C4-2B (cell line): ENCODE data around the gene TUBGCP6.
A peak's percentile ranks its signal among the peaks of the same experiment; 100 is the strongest.
"Not testable (repeated sequence)": the region's sequence is repeated elsewhere in the genome, so short reads cannot be mapped to it uniquely, and the experiment has no call there.

Experiments used
- H3K27ac ChIP-seq: fragments of 450-650 bp; 2 replicates; pipeline ENCODE4 v1.5.1; 2017
- ZFX ChIP-seq: fragments of 450-650 bp; IDR thresholded peaks from 2 replicates; pipeline ENCODE4 v1.6.1; 2017
- TF ChIP-seq, protein P1 (sequence below): fragments of 450-650 bp; conservative IDR thresholded peaks from 2 replicates; pipeline ENCODE4 v1.5.1; 2017; ENCODE audit warnings: mild to moderate bottlenecking

Gene TUBGCP6

DNA sequence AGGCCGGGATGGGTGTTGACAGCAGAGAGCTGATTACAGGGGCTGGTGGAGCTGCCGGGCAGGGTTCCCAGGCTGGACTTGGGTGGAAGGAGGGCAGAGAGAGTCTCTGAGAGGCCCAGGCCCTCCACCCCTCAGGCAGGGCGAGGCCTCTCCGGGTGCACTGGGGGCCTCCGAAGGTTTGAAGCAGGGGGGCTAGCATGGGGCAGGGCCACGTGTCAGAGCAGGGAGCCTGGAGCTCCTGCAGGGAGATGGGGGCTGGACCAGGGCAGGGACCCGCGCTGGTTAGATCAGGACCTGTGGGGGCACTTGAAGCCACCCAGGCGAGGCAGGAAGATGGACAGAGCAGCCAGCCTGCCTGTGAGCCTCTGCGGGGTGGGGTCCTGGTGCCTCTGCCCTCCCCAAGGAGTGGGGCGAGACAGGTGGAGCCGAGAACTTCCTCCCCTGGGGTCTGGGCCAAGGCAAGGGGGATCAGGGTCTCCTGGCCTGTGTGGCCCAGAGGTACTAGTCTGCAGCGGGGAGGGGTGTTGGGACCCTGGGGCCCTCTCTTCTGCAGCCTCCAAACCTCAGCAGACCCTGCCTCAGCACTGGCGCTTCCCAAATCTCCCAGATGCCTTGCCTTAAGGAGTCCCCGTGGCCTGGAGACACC, 73.4 kb downstream of the TUBGCP6 start:
- TF ChIP-seq, protein P1, sequence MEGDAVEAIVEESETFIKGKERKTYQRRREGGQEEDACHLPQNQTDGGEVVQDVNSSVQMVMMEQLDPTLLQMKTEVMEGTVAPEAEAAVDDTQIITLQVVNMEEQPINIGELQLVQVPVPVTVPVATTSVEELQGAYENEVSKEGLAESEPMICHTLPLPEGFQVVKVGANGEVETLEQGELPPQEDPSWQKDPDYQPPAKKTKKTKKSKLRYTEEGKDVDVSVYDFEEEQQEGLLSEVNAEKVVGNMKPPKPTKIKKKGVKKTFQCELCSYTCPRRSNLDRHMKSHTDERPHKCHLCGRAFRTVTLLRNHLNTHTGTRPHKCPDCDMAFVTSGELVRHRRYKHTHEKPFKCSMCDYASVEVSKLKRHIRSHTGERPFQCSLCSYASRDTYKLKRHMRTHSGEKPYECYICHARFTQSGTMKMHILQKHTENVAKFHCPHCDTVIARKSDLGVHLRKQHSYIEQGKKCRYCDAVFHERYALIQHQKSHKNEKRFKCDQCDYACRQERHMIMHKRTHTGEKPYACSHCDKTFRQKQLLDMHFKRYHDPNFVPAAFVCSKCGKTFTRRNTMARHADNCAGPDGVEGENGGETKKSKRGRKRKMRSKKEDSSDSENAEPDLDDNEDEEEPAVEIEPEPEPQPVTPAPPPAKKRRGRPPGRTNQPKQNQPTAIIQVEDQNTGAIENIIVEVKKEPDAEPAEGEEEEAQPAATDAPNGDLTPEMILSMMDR, result no peak
- no peak for TF ChIP-seq ZFX
- H3K27ac ChIP-seq, result no peak overlapping the region; the same call in 1 of the 2 replicates

DNA sequence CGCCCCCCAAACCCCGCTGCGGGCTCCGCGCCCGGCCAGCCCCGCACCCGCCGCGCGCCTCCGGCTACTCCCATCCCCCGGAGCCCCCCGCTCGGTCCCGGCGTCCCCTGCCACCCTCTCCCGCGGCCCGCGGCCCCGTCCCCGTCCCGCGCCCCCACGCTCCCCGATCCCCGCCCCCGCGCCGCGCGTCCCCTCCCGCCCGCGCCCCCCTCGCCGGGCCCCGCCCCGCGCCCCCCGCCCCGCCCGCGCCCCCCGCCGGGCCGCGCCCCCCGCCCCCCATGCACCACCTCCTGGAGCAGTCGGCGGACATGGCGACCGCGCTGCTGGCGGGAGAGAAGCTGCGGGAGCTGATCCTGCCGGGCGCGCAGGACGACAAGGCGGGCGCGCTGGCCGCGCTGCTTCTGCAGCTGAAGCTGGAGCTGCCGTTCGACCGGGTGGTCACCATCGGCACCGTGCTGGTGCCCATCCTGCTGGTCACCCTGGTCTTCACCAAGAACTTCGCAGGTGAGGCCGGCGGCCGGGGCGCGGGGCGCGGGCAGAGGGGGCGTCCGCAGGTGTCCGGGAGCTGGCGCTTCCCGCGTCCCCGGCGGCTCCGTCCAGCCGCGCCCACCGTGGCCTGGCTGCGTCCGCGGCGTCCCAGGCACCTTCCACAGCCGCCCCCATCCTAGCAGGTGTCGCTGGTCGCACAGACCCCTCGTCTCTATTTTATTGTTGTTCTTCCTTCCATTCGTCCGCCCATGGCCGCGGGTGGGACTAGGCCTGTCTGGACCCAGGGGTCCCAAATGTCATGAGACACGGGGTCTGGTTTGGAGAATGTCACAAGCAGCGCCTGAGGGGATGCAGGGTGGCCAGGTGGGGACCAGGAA, 74.1 kb downstream of the TUBGCP6 start, which contains the start of gene PANX2:
TSS of gene PANX2 (plus strand) at position 279 of the 866 bp plus-strand sequence. CDS start at position 279, 0 bp downstream.
- TF ChIP-seq, protein P1, result no peak
- TF ChIP-seq ZFX, result no peak
- peak within 1 kb of the TSS; percentile 83 for H3K27ac ChIP-seq

DNA sequence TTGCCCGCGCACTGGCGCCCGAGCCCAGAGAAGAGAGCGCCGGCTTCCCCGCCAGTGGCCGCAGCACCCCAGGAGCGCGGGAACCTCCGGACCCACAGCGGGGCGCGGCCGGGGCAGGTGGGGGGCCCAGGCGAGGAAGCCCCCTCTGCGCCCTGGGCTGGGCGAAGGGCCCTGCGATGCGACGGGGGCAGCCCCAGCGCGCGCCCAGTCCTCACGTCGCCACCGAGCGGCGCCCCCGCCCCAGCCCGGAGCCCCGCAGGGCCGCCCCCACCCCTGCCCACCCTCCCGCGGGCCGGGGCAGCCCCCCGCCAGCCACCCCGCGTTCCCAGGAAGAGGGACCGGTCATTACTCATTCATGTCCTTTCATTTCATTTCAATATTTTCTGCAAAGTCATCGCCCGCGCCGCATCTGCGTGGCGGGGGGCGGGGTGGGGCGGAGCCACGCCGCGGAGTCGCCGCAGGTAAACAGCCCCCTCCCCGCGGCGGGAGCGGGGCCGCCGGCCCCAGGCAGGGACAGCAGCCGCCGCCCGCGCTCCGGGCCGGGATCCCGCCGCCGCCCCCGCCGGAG, 75.0 kb downstream of the TUBGCP6 start:
- H3K27ac ChIP-seq, result peak overlapping the region; percentile 83
- no peak for TF ChIP-seq ZFX
- TF ChIP-seq, protein P1, result no peak

DNA sequence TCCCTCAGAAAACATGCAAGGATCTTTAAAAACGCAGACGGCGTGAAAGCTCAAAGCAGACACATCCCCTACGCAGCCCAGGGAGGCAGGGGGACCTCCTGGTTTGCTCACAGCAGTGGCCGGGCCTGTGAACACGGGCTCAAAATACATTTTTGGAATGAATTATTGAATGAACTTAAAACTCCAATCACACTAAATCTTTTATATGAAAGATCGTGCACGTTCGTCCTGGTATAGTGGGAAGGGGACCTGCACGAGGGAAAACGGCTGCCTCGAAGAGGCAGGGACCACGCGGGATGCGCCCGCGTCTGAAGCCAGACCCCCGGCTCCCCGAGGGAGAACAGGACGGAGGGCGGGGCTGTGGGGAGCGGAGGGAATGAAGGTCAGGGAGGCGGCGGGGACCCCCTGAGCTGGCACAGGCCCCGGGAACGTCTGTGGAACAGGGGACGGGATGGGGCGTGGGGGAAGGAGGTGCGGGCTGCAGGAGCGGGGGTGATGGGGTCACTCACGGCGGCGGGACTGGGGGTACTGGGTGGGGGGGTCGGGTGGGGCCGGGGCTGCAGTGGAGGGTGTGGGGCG, 75.6 kb downstream of the TUBGCP6 start:
- peak overlapping the region; percentile 83 for H3K27ac ChIP-seq
- TF ChIP-seq, protein P1, result no peak
- no peak for TF ChIP-seq ZFX

DNA sequence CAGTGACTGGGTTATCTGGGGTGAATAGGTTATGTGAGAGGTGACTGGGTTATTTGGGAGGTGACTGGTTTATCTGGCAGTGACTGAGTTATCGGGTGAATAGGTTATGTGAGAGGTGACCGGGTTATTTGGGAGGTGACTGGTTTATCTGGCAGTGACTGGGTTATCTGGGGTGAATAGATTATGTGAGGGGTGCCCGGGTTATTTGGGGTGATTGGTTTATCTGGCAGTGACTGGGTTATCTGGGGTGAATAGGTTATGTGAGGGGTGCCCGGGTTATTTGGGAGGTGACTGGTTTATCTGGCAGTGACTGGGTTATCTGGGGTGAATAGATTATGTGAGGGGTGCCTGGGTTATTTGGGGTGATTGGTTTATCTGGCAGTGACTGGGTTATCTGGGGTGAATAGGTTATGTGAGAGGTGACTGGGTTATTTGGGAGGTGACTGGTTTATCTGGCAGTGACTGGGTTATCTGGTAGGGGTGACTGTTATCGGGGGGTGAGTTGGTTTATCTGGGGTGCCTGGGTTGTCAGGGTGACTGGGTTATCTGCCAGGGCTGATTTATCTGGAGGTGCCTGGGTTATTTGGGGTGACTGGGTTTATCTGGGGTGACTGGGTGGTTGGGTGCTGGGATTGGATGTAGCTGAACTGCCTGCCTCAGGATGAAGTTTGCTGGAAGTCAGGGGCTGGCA, 76.2 kb downstream of the TUBGCP6 start:
- H3K27ac ChIP-seq, result not testable (repeated sequence)

DNA sequence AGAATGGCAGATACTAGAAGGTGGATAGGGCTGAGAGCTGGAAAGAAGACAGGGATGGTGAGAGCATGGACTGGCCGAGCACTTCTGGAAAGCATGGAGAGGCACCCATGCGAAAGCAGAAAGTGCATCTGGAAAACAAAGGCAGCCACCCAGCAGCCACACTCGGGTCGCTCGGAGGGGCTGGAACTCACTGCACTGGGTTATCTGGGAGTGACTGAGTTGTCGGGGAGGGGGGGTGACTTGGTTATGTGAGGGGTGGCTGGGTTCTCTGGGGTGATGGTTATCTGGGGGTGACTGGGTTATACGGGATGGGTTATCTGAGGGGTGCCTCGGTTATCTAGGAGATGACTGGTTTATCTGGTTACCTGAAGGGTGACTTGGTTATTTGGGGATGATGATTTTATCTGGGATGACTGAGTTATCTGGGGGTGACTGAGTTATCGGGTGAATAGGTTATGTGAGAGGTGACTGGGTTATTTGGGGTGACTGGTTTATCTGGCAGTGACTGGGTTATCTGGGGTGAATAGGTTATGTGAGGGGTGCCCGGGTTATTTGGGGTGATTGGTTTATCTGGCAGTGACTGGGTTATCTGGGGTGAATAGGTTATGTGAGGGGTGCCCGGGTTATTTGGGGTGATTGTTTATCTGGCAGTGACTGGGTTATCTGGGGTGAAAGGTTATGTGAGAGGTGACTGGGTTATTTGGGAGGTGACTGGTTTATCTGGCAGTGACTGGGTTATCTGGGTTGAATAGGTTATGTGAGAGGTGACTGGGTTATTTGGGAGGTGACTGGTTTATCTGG, 76.9 kb downstream of the TUBGCP6 start:
- H3K27ac ChIP-seq, result no peak overlapping the region
- TF ChIP-seq, protein P1, result no peak
- no peak for TF ChIP-seq ZFX
